Measurements from ENCODE around the gene ATP8B1.
"Not testable (repeated sequence)": the region's sequence is repeated elsewhere in the genome, so short reads cannot be mapped to it uniquely, and the experiment has no call there.

The ATP8B1 gene

GRCh38 chr18:57727952-57728807 is 74.9 kb downstream of the ATP8B1 start:
- DNase-seq (ENCODE audit: low spot score): peak; percentile 57

GRCh38 chr18:57719211-57719935 is 83.7 kb downstream of the ATP8B1 start:
- not testable (repeated sequence) for DNase-seq (ENCODE audit: low spot score)

- no peak for DNase-seq (ENCODE audit: low spot score)
Measured at GRCh38 chr18:57716549-57716948, 86.6 kb downstream of the ATP8B1 start.

GRCh38 chr18:57715671-57716070 is 87.4 kb downstream of the ATP8B1 start:
- DNase-seq (ENCODE audit: low spot score): no peak

- DNase-seq (ENCODE audit: low spot score): no peak
Measured at GRCh38 chr18:57715073-57715472, 88.0 kb downstream of the ATP8B1 start.

- DNase-seq (ENCODE audit: low spot score): no peak
Measured at GRCh38 chr18:57710226-57710625, 92.9 kb downstream of the ATP8B1 start.

- no peak for DNase-seq (ENCODE audit: low spot score)
Measured at GRCh38 chr18:57709335-57709734, 93.8 kb downstream of the ATP8B1 start.

GRCh38 chr18:57708288-57708687 is 94.8 kb downstream of the ATP8B1 start:
- DNase-seq (ENCODE audit: low spot score): no peak

GRCh38 chr18:57705832-57706595 is 97.1 kb downstream of the ATP8B1 start:
- no peak for DNase-seq (ENCODE audit: low spot score)

GRCh38 chr18:57705011-57705410 is 98.1 kb downstream of the ATP8B1 start:
- DNase-seq (ENCODE audit: low spot score): no peak

- DNase-seq (ENCODE audit: low spot score): peak; percentile 18
Measured at GRCh38 chr18:57698571-57699276, 104.4 kb downstream of the ATP8B1 start.

- DNase-seq (ENCODE audit: low spot score): no peak
Measured at GRCh38 chr18:57697426-57697825, 105.7 kb downstream of the ATP8B1 start.

GRCh38 chr18:57696271-57696670 is 106.8 kb downstream of the ATP8B1 start:
- no peak for DNase-seq (ENCODE audit: low spot score)

- DNase-seq (ENCODE audit: low spot score): no peak
Measured at GRCh38 chr18:57691363-57691762, 111.8 kb downstream of the ATP8B1 start.

GRCh38 chr18:57687970-57688369 is 115.1 kb downstream of the ATP8B1 start:
- DNase-seq (ENCODE audit: low spot score): no peak

- no peak for DNase-seq (ENCODE audit: low spot score)
Measured at GRCh38 chr18:57683470-57683869, 119.6 kb downstream of the ATP8B1 start.

GRCh38 chr18:57677262-57678211 is 125.6 kb downstream of the ATP8B1 start:
- DNase-seq (ENCODE audit: low spot score): no peak

- DNase-seq (ENCODE audit: low spot score): no peak
Measured at GRCh38 chr18:57674891-57675290, 128.2 kb downstream of the ATP8B1 start.

GRCh38 chr18:57670046-57670445 is 133.1 kb downstream of the ATP8B1 start:
- no peak for DNase-seq (ENCODE audit: low spot score)

GRCh38 chr18:57668021-57668420 is 135.1 kb downstream of the ATP8B1 start:
- DNase-seq (ENCODE audit: low spot score): no peak
